SK-N-SH treated with all-trans-retinoic acid at 6 μM for 48 hours (cell line): Measurements from ENCODE around the gene HINT3.
"Not testable (repeated sequence)": the region's sequence is repeated elsewhere in the genome, so short reads cannot be mapped to it uniquely, and the experiment has no call there.

Source experiments
- ATAC-seq: fragments of 200-7000 bp; cut with Tn5 transposase; 3 replicates; pipeline ENCODE4 v1.9.1; 2020; ENCODE audit warnings: mild to moderate bottlenecking, moderate library complexity
- ARNTL ChIP-seq: fragments of 450-650 bp; formaldehyde crosslinking; IDR thresholded peaks from 2 replicates; pipeline ENCODE4 v1.5.0; 2020; ENCODE audit warnings: low read depth, mild to moderate bottlenecking, moderate library complexity, borderline replicate concordance
- BACH2 ChIP-seq: fragments of 250-450 bp; sonication (Bioruptor Pico); IDR thresholded peaks from 2 replicates; pipeline ENCODE4 v1.9.0; 2021; ENCODE audit warnings: mild to moderate bottlenecking, borderline replicate concordance
- CREB5 ChIP-seq: fragments of 250-450 bp; sonication (Bioruptor Pico); IDR thresholded peaks from 2 replicates; pipeline ENCODE4 v1.5.1; 2020; ENCODE audit warnings: low read depth, mild to moderate bottlenecking, moderate library complexity
- ESRRG ChIP-seq: fragments of 250-450 bp; sonication (Bioruptor Pico); IDR thresholded peaks from 2 replicates; pipeline ENCODE4 v1.6.1; 2021; ENCODE audit warnings: mild to moderate bottlenecking
- GLIS3 ChIP-seq: fragments of 250-450 bp; sonication (Bioruptor Pico); IDR thresholded peaks from 2 replicates; pipeline ENCODE4 v1.5.0; 2020; ENCODE audit warnings: mild to moderate bottlenecking, moderate library complexity
- OSR1 ChIP-seq: fragments of 250-450 bp; sonication (Bioruptor Pico); IDR thresholded peaks from 2 replicates; pipeline ENCODE4 v1.8.0; 2022; ENCODE audit warnings: moderate library complexity, mild to moderate bottlenecking, inconsistent platforms
- POU6F1 ChIP-seq: fragments of 250-450 bp; sonication (Bioruptor Pico); IDR thresholded peaks from 2 replicates; pipeline ENCODE4 v1.8.0; 2021; ENCODE audit warnings: low read depth, mild to moderate bottlenecking, moderate library complexity, borderline replicate concordance
- RARB ChIP-seq: fragments of 250-450 bp; sonication (Bioruptor Pico); IDR thresholded peaks from 2 replicates; pipeline ENCODE4 v1.8.0; 2021; ENCODE audit warnings: mild to moderate bottlenecking, moderate library complexity
- TOX ChIP-seq: fragments of 250-450 bp; sonication (Bioruptor Pico); IDR thresholded peaks from 2 replicates; pipeline ENCODE4 v1.8.0; 2021; ENCODE audit warnings: mild to moderate bottlenecking, moderate library complexity, borderline replicate concordance
- TSHZ2 ChIP-seq: fragments of 250-450 bp; sonication (Bioruptor Pico); IDR thresholded peaks from 2 replicates; pipeline ENCODE4 v1.5.0; 2020; ENCODE audit warnings: mild to moderate bottlenecking, moderate library complexity
- ZFP30 ChIP-seq: fragments of 450-650 bp; formaldehyde crosslinking; IDR thresholded peaks from 2 replicates; pipeline ENCODE4 v1.5.0; 2022; ENCODE audit warnings: mild to moderate bottlenecking, moderate library complexity
- ZNF565 ChIP-seq: fragments of 450-650 bp; formaldehyde crosslinking; conservative IDR thresholded peaks from 2 replicates; pipeline ENCODE4 v1.5.0; 2020; ENCODE audit warnings: low read depth, mild to moderate bottlenecking, moderate library complexity
- ZNF70 ChIP-seq: fragments of 450-650 bp; formaldehyde crosslinking; IDR thresholded peaks from 2 replicates; pipeline ENCODE4 v1.5.0; 2020; ENCODE audit warnings: mild to moderate bottlenecking, moderate library complexity
- ZNF8 ChIP-seq: fragments of 450-650 bp; formaldehyde crosslinking; IDR thresholded peaks from 2 replicates; pipeline ENCODE4 v1.5.0; 2020; ENCODE audit warnings: mild to moderate bottlenecking, moderate library complexity

HINT3 gene

GRCh38 chr6:125966569-125966968, 10.0 kb downstream of the HINT3 start (continued):
- TF ChIP-seq TSHZ2 (CRISPR knock-in tag) = no peak

GRCh38 chr6:125968493-125968892, 11.9 kb downstream of the HINT3 start:
- TF ChIP-seq TSHZ2 (CRISPR knock-in tag) (no peak), ZFP30 (CRISPR knock-in tag) (no peak), CREB5 (no peak), OSR1 (no peak), ZNF70 (no peak), ARNTL (CRISPR knock-in tag) (no peak), BACH2 (CRISPR knock-in tag) (no peak), ZNF8 (CRISPR knock-in tag) (no peak), ZNF565 (CRISPR knock-in tag) (no peak)
- ATAC-seq = no peak

- no peak for TF ChIP-seq ARNTL (CRISPR knock-in tag)
- no peak for TF ChIP-seq POU6F1 (CRISPR knock-in tag)
- no peak for TF ChIP-seq CREB5
- no peak for TF ChIP-seq ESRRG (CRISPR knock-in tag)
- TF ChIP-seq GLIS3 (CRISPR knock-in tag) = no peak
Observed at GRCh38 chr6:125970760-125971159, 14.2 kb downstream of the HINT3 start.

GRCh38 chr6:125972478-125972877, 15.9 kb downstream of the HINT3 start:
- ATAC-seq = not testable (repeated sequence)

More at GRCh38 chr6:125970760-125971159, 14.2 kb downstream of the HINT3 start:
- no peak for ATAC-seq

- TF ChIP-seq OSR1 (no peak), ZNF565 (CRISPR knock-in tag) (no peak), ARNTL (CRISPR knock-in tag) (no peak), BACH2 (CRISPR knock-in tag) (no peak), RARB (no peak), GLIS3 (CRISPR knock-in tag) (no peak), TOX (CRISPR knock-in tag) (no peak), TSHZ2 (CRISPR knock-in tag) (no peak)
- peak; percentile 86 for ATAC-seq
Observed at GRCh38 chr6:125974214-125974866, 17.8 kb downstream of the HINT3 start.
